Gastrocnemius medialis (tissue), 4 donors: ENCODE measurements around the gene ANKRD7. TPM values are rescaled to one million over a fixed set of nuclear protein-coding genes. Genes with fewer than 3 reads are reported as not detected.

Source experiments
- ATAC-seq, 2 donors: fragments of 150-250 bp; one replicate each; pipeline ENCODE4 v1.9.1; 2016
- DNase-seq, 2 donors: peaks; one replicate each; pipeline ENCODE4 v3.0.0-alpha.2; 2019
- H3K27ac ChIP-seq, 4 donors: fragments of 200-600 bp; sonication (generic); 1 replicate in 1 of 4; 2 replicates in 3 of 4; pipeline ENCODE4 v1.5.1; 2016 to 2018; ENCODE audit warnings: mild to moderate bottlenecking in 2 of 4, moderate library complexity in 1 of 4
- H3K27me3 ChIP-seq, 3 donors: fragments of 200-600 bp; sonication (generic) in 2 of 3; 1 replicate in 1 of 3; 2 replicates in 2 of 3; pipeline versions ENCODE4 v1.5.1 to v1.6.0; 2016 to 2019; ENCODE audit warnings: mild to moderate bottlenecking in 1 of 3, moderate library complexity in 1 of 3
- H3K36me3 ChIP-seq, 2 donors: fragments of 200-600 bp; sonication (generic) in 1 of 2; one replicate each; pipeline ENCODE4 v1.5.1; 2017 to 2018
- H3K4me1 ChIP-seq, 2 donors: fragments of 200-600 bp; sonication (generic) in 1 of 2; one replicate each; pipeline ENCODE4 v1.5.1; 2016 to 2017; ENCODE audit warnings: mild to moderate bottlenecking in 2 of 2
- H3K4me3 ChIP-seq, 4 donors: fragments of 200-600 bp; sonication (generic) in 3 of 4; 1 replicate in 1 of 4; 2 replicates in 3 of 4; pipeline ENCODE4 v1.5.1; 2016 to 2019; ENCODE audit warnings: mild to moderate bottlenecking in 2 of 4
- H3K9me3 ChIP-seq, 3 donors: fragments of 200-600 bp; sonication (generic) in 2 of 3; 1 replicate in 1 of 3; 2 replicates in 2 of 3; pipeline ENCODE4 v1.5.1; 2016 to 2019
- CTCF ChIP-seq, 5 experiments: fragments of 450-650 bp in 3 of 5; fragments of 200-600 bp in 2 of 5; sonication (generic) in 2 of 5; IDR thresholded peaks in 4 of 5; conservative IDR thresholded peaks in 1 of 5; 1 replicate in 4 of 5; 2 replicates in 1 of 5; pipeline ENCODE4 v1.5.1; 2016 to 2019; ENCODE audit warnings: antibody characterized with exemption in 5 of 5, mild to moderate bottlenecking in 3 of 5, moderate library complexity in 3 of 5
- POLR2A ChIP-seq, 2 donors: fragments of 450-650 bp; IDR thresholded peaks; one replicate each; pipeline ENCODE4 v1.6.1; 2017; ENCODE audit warnings: antibody characterized with exemption in 2 of 2, mild to moderate bottlenecking in 2 of 2, moderate library complexity in 2 of 2
- in situ Hi-C, 4 donors: fragments of 200-750 bp; cut with MboI; loops; one replicate each; pipeline versions ENCODE4 v1.15.0 to v1.8.0; 2017; ENCODE audit warnings: low sequenced_read_pairs in 4 of 4
- intact Hi-C: fragments of 100-400 bp; cut with DNase I; formaldehyde crosslinking; loops from one replicate; pipeline ENCODE4 v1.15.1; 2023; ENCODE audit warnings: low total_unique reads
- total RNA-seq, 4 donors: library from RNA; depleted of rRNA; stranded (reverse); fragments of >200 nt; gene quantifications; one replicate each; pipeline versions ENCODE4 v1.1.0 to v1.2.3, GENCODE V29; 2016

Gene ANKRD7, protein sequence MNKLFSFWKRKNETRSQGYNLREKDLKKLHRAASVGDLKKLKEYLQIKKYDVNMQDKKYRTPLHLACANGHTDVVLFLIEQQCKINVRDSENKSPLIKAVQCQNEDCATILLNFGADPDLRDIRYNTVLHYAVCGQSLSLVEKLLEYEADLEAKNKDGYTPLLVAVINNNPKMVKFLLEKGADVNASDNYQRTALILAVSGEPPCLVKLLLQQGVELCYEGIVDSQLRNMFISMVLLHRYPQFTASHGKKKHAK
- under 1 TPM in 1 of 4 donors, not detected in 3; 0.27 TPM for total RNA-seq

GRCh38 chr7:118224521-118224920 lies at the start of gene ANKRD7:
TSS of gene ANKRD7 (plus strand) at chr7:118224704. CDS start at chr7:118224831, 127 bp downstream.
- H3K9me3 ChIP-seq = no peaks in the 10 kb centered on the region
- H3K4me1 ChIP-seq = no peaks in the 10 kb centered on the region
- no peaks in the 10 kb centered on the region for H3K36me3 ChIP-seq
- intact Hi-C loops = no loop called here
- no peak within 1 kb of the TSS for H3K4me3 ChIP-seq
- H3K27me3 ChIP-seq = no peaks in the 10 kb centered on the region
- TF ChIP-seq POLR2A (IDR thresholded peaks at IDR 0.05) (no peak), CTCF (IDR thresholded peaks at IDR 0.05 in 4 of 5, conservative IDR thresholded peaks at IDR 0.05 in 1 of 5) (no peak)
- ATAC-seq (no peak), DNase-seq (no peak)
- in situ Hi-C loops = no loop called here
- no peak within 1 kb of the TSS for H3K27ac ChIP-seq

DNA sequence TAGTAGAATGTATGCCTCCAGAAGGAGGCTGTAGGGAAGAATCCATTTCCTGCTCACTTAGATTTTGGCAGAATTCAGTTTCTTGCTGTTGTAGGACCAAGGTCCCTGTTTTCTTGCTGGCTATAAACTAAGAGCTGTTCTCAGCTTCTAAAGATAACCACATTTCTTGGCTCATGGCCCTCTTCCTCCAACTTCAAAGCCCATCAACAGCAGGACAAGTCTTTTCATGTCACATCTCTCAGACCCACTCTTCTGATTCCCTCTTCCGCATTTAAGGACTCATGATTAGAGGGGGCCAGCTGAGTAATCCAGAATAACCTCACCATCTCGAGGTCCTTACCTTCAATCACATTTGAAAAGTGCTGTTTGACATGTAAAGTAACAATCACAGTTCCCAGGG lies 48.8 kb upstream of the ANKRD7 start:
- H3K27me3 ChIP-seq = no peaks in the 10 kb centered on the region
- intact Hi-C loops = no loop called here
- no peaks in the 10 kb centered on the region for H3K9me3 ChIP-seq
- TF ChIP-seq POLR2A (IDR thresholded peaks at IDR 0.05) (no peak), CTCF (IDR thresholded peaks at IDR 0.05 in 4 of 5, conservative IDR thresholded peaks at IDR 0.05 in 1 of 5) (no peak)
- no peaks in the 10 kb centered on the region for H3K36me3 ChIP-seq
- H3K4me3 ChIP-seq = no peak overlapping the region
- no peak overlapping the region for H3K27ac ChIP-seq
- ATAC-seq (no peak), DNase-seq (no peak)
- in situ Hi-C loops = no loop called here
- peaks cover 0 to 6% of the 10 kb centered on the region in 2 donors for H3K4me1 ChIP-seq

GRCh38 chr7:118179191-118179590 lies 45.3 kb upstream of the ANKRD7 start:
- Histone ChIP-seq H3K4me1 (peaks cover 7 to 11% of the 10 kb centered on the region in 2 donors), H3K36me3 (no peaks in the 10 kb centered on the region), H3K27me3 (no peaks in the 10 kb centered on the region), H3K9me3 (no peaks in the 10 kb centered on the region), H3K27ac (no peak overlapping the region), H3K4me3 (no peak overlapping the region)
- no peak for ATAC-seq
- in situ Hi-C loops (no loop called here), intact Hi-C loops (no loop called here)
- no peak for DNase-seq
- TF ChIP-seq POLR2A (IDR thresholded peaks at IDR 0.05) (no peak), CTCF (IDR thresholded peaks at IDR 0.05 in 4 of 5, conservative IDR thresholded peaks at IDR 0.05 in 1 of 5) (no peak)

DNA sequence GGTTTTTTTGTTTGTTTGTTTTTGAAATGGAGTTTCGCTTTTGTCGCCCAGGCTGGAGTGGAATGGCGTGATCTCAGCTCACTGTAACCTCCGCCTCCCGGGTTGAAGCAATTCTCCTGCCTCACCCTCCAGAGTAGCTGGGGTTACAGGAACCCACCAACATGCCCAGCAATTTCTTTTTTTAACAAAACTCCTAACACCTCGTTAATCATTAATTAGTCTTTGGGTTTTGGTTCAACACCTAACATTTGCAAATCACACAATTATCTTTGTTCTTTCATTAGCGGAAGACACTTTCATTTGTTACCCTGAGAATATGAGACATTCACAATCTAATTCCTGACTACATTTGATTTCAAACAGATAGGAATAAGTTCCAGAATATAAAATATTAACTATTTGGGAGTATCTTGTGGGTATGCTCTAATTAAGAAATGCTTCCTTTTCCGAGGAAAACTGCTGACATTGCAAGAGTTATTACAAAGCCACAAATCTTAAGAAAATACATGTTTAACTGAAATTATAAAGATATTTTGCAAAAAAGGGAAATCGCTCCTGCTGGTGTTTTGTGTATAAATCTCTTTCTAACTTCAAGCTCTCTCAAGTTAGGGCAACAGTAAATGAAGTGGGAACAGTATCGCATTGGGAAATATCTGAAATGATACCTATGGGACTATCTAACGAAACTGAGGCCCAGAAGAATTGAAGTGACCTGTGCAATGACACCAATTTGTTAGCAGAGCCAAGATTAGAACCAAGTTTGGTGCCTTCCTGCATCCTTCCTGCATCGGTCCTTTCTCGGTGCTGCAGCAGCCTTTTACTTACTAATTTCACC lies 41.7 kb upstream of the ANKRD7 start:
- peak overlapping the region; percentile 82 to 99 (median 94) for H3K4me3 ChIP-seq
- no peaks in the 10 kb centered on the region for H3K27me3 ChIP-seq
- peaks cover 19 to 29% of the 10 kb centered on the region in 2 donors for H3K4me1 ChIP-seq
- no peak for DNase-seq
- H3K36me3 ChIP-seq = peaks cover 0 to 2% of the 10 kb centered on the region in 2 donors
- in situ Hi-C loops (no loop called here), intact Hi-C loops (no loop called here)
- peak overlapping the region; percentile 88 to 94 (median 92) for H3K27ac ChIP-seq
- no peak for TF ChIP-seq CTCF (IDR thresholded peaks at IDR 0.05 in 4 of 5, conservative IDR thresholded peaks at IDR 0.05 in 1 of 5)
- TF ChIP-seq POLR2A (IDR thresholded peaks at IDR 0.05) = no peak
- H3K9me3 ChIP-seq = no peaks in the 10 kb centered on the region
- ATAC-seq = no peak
